Suprapubic skin (tissue), 4 donors: Measurements from ENCODE around the gene PRRG4.

ENCODE experiments used
- CTCF ChIP-seq, 2 donors: fragments of 200-600 bp in 1 of 2; fragments of 450-650 bp in 1 of 2; sonication (generic) in 1 of 2; IDR thresholded peaks; one replicate each; pipeline ENCODE4 v1.5.1; 2016 to 2019; ENCODE audit warnings: antibody characterized with exemption in 2 of 2, mild to moderate bottlenecking in 1 of 2, moderate library complexity in 1 of 2
- EP300 ChIP-seq: sonication (generic); formaldehyde crosslinking; IDR thresholded peaks from one replicate; pipeline ENCODE4 v1.6.1; 2017; ENCODE audit warnings: antibody characterized with exemption
- POLR2A ChIP-seq, 2 donors: fragments of 450-650 bp; IDR thresholded peaks; one replicate each; pipeline ENCODE4 v1.6.1; 2017; ENCODE audit warnings: antibody characterized with exemption in 2 of 2, mild to moderate bottlenecking in 2 of 2, moderate library complexity in 2 of 2
- POLR2AphosphoS5 ChIP-seq, 3 donors: sonication (generic); formaldehyde crosslinking; IDR thresholded peaks; one replicate each; pipeline ENCODE4 v1.6.1; 2017; ENCODE audit warnings: antibody characterized with exemption in 3 of 3

- TF ChIP-seq POLR2A (IDR thresholded peaks at IDR 0.05) = no peak
- TF ChIP-seq CTCF (IDR thresholded peaks at IDR 0.05) = no peak
- TF ChIP-seq POLR2AphosphoS5 (IDR thresholded peaks at IDR 0.05) = no peak
- no peak for TF ChIP-seq EP300
Observed at GRCh38 chr11:32785262-32785661, 44.5 kb upstream of the PRRG4 start.
